ENCODE data around the gene ENPP6.
A peak's percentile ranks its signal among the peaks of the same experiment; 100 is the strongest.

The ENPP6 gene

DNA sequence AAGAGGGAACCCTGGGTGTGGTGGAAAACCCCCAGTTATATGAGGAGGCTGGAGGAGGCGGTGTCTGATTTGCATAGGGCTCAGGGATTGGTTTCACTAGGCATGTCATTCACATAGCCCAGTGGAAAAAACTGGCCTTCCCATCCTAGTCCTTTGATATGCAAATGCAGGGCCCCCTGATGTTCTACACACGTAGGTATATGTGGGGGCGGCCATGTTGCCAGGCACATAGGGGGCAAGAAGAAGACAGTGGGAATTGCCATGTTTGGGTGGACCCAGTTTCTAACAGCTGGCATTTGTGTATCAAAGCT is 34.0 kb upstream of the ENPP6 start:
- TF ChIP-seq GATA2 (IDR thresholded peaks at IDR 0.05; ENCODE audit: low read depth, low read length) (no peak), GATA3 (IDR thresholded peaks at IDR 0.05; ENCODE audit: low read depth, low read length) (no peak)

DNA sequence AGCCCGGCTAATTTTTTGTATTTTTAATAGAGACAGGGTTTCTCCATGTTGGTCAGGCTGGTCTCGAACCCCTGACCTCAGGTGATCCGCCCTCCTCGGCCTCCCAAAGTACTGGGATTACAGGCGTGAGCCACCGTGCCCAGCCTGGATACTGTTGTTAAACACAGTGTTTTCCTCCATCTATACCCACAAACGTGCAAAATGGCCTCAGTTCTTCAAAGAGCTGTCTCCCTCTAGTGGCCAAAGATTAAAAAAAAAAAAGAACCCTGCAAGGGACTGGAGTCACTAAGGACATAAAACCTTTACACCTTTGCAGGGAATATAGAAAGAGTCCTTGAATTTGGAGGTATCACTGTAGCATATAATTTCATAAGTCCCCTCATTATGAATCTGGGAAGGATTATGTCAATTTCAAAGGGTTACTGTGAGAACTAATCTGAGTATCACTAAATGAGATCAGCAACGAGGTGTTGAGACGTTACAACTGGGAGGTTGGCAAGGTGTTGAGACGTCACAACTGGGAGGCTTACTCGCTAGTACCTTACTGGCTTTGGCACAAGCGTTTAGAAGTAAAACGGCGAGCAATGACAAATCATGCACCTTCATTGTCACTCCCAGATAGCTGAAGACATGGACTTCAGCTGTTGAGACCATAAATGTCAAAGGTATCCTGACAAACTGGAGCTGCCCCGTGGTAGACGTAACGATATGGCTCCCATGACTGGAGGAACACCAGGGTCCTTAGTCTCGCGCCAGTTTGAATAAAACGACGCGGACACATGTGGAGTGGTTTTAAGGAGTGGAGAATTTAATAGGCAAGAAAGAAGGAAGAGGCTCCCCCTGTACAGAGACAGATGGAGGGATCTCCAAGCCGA is 33.4 kb upstream of the ENPP6 start:
- TF ChIP-seq GATA3 (IDR thresholded peaks at IDR 0.05; ENCODE audit: low read depth, low read length) (no peak), GATA2 (IDR thresholded peaks at IDR 0.05; ENCODE audit: low read depth, low read length) (no peak)

DNA sequence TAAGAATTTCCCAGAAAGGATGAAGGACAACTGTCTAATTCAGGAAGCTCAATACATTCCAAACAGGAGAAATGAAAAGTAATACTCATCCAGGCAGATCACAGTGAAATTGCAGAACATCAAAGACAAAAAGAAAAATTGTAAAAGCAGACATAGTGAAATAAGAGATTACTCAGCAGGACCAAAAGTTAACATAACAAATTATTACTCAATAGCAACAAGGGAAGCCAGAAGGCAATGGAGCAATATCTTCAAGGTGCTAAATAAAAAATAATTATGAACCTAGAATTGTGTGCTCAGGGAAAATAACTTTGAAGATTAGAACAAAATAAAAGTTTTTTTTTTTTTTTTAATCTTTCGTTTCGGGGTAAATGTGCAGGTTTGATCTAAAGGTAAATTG is 30.5 kb upstream of the ENPP6 start:
- TF ChIP-seq GATA2 (IDR thresholded peaks at IDR 0.05; ENCODE audit: low read depth, low read length) (no peak), GATA3 (IDR thresholded peaks at IDR 0.05; ENCODE audit: low read depth, low read length) (no peak)

DNA sequence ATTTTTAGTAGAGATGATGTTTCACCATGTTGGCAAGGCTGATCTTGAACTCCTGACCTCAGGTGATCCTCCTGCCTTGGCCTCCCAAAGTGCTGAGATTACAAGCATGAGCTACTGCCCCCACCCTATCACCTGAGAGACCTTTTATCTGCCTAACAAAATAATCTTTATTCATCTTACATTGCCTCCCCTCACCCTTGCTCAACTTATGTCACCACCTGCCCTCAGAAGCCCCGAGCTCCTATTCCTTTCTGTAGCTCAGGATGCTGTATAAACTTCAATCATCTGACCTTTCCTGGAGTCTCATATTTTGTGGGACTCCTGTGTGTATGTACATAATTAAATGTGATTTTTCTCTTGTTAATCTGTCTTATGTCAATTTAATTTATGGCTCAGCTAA is 29.7 kb upstream of the ENPP6 start:
- TF ChIP-seq GATA2 (IDR thresholded peaks at IDR 0.05; ENCODE audit: low read depth, low read length), result no peak
- TF ChIP-seq GATA3 (IDR thresholded peaks at IDR 0.05; ENCODE audit: low read depth, low read length), result no peak

DNA sequence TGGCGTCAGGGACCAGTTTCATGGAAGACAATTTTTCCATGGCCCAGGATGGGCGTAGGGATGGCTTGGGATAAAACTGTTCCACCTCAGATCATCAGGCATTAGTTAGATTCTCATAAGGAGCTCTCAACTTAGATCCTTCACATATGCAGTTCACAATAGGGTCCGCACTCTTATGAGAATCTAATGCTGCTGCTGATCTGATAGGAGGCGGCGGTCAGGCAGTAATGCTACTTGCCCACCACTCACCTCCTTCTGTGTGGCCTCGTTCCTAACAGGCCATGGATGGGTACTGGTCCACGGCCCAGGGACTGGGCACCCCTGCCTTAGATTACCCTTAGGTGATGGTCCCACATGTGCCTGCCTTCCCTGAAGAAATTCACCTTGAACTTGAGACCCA is 28.8 kb upstream of the ENPP6 start:
- no peak for TF ChIP-seq GATA2 (IDR thresholded peaks at IDR 0.05; ENCODE audit: low read depth, low read length)

DNA sequence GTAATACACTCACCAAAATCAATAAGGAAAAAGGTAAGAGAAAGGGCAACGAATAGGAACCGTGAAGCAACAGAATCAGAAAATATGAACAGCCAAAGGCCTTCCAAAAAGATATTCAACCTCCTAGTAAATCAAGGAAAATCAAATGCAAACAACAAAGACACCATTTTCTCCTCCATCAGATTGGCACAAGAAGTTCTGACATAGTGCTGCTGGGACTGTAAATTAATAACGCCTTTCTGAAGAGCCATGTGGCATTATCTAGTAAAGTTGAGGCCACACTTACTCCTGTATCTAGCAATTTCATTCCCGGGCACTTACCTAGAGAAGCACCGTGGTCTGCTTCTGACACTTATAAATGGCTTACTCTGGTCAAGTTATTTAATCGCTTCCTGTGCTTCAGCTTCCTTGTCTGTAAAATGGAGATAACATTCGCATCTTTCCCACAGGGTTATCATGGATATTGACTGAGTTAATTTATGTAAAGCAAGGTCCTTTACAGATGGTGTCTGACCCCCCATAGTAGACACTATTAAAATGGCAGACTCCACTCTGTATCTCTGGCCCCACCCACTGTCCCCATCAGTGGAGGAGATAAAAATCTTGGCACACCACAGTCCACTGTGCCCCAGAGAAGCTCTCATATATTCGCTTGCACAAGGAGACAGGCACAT is 20.5 kb upstream of the ENPP6 start:
- TF ChIP-seq GATA3 (IDR thresholded peaks at IDR 0.05; ENCODE audit: low read depth, low read length) (peak; percentile 93), GATA2 (IDR thresholded peaks at IDR 0.05; ENCODE audit: low read depth, low read length) (peak; percentile 95)

DNA sequence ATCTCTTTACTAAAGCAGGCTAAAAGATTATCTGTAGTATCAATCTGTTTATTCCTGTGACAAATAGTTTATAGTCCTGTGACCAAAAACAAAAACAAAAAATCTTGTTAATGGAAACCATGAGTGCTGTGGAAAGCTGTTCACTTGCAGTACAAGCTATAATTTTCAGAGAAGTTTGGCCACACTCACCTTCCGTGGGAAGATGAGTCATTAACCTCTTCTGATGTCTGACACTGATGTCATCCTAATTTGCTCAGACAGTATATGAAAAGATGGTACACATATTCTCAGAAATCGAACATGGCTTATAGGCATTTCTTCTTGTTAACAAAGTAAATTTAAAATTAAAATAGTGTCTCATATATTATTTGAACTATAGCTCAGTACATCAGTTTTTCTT is 19.9 kb upstream of the ENPP6 start:
- no peak for TF ChIP-seq GATA3 (IDR thresholded peaks at IDR 0.05; ENCODE audit: low read depth, low read length)
- TF ChIP-seq GATA2 (IDR thresholded peaks at IDR 0.05; ENCODE audit: low read depth, low read length), result no peak

DNA sequence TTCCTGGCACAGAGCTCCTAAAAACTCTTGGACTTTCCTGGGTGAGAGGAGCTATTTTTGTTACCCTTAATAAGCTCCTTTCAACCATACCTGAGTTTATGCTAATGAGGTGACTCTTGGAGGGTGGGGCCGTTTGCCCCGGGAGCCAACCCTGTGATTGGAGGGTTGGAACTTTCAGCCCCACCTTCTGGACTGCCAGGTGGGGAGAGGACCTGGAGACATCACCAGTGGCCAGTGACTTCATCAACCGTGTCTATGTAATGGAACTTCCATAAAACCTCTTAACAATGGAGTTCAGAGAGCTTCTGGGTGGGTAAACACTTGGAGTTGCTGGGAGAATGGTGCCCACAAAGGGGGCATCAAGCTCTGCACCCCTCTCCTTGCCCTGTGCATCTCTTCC is 17.9 kb upstream of the ENPP6 start:
- no peak for TF ChIP-seq GATA3 (IDR thresholded peaks at IDR 0.05; ENCODE audit: low read depth, low read length)
- no peak for TF ChIP-seq GATA2 (IDR thresholded peaks at IDR 0.05; ENCODE audit: low read depth, low read length)

DNA sequence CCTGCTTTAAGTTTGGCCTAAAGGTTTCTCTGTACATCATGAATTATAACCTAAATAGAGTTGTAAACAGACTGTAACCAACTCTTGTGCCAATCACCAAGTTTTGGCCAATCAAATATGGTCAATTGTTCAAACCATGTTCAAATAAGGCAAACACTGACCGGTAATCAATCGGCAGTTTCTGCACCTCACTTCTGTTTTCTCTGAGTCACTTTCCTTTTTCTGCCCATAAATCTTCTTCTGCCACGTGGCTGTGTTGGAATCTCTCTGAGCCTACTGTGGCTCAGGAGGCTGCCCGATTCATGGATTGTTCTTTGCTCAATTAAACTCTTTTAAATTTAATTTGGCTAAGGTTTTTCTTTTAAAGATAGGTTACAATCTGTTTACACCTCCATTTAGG is 16.5 kb upstream of the ENPP6 start:
- TF ChIP-seq GATA3 (IDR thresholded peaks at IDR 0.05; ENCODE audit: low read depth, low read length) (no peak), GATA2 (IDR thresholded peaks at IDR 0.05; ENCODE audit: low read depth, low read length) (no peak)

DNA sequence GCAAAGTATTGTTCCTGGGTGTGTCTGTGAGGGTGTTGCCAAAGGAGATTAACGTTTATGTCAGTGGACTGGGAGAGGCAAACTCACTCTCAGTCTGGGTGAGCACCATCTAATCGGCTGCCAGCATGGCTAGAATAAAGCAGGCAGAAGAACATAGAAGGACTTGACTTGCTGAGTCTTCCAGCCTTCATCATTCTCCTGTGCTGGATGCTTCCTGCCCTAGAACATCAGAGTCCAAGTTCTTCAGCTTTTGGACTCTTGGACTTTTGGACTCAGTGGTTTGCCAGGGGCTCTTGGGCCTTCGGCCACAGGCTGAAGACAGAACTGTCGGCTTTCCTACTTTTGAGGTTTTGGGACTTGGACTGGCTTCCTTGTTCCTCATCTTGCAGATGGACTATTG is 15.3 kb upstream of the ENPP6 start:
- no peak for TF ChIP-seq GATA2 (IDR thresholded peaks at IDR 0.05; ENCODE audit: low read depth, low read length)
- no peak for TF ChIP-seq GATA3 (IDR thresholded peaks at IDR 0.05; ENCODE audit: low read depth, low read length)

DNA sequence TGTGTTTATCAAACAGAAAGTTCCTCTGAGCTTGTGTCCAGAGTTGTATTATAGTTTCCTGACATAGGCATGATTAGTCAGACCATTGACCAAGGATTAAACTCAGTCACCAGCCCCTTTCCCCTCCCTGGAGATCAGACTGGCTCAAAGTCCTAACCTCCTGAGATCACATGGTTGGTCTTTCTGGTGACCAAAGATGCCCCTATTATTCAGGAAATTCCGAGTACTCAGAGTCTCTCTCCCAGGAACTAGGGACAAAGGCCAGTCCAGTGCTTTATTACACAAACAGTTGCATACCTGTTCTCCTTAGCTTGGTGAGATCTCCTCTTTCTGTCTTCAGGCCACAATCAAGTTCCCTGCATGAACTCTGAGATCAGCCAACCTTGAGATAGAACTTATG is 14.5 kb upstream of the ENPP6 start:
- TF ChIP-seq GATA2 (IDR thresholded peaks at IDR 0.05; ENCODE audit: low read depth, low read length) (no peak), GATA3 (IDR thresholded peaks at IDR 0.05; ENCODE audit: low read depth, low read length) (no peak)

DNA sequence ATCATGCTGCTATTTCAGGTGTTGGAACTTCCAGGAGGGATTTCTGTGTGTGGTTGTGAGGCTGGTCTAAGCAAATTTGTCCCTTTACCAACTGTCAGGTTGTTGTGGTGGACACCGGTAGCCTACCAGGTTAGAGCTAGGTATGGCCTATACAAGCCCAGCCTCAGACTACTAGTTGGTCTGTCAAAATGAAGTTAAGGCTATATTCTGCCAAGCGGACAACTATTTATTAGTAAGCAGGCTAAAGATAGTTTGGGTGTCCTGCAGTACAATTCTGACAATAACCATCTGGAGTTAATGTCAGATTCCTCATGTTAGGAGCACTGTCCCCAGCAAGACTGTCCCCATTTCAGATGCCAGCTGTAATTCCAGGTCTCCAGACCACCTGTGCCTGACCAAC is 13.9 kb upstream of the ENPP6 start:
- TF ChIP-seq GATA3 (IDR thresholded peaks at IDR 0.05; ENCODE audit: low read depth, low read length), result no peak
- no peak for TF ChIP-seq GATA2 (IDR thresholded peaks at IDR 0.05; ENCODE audit: low read depth, low read length)

DNA sequence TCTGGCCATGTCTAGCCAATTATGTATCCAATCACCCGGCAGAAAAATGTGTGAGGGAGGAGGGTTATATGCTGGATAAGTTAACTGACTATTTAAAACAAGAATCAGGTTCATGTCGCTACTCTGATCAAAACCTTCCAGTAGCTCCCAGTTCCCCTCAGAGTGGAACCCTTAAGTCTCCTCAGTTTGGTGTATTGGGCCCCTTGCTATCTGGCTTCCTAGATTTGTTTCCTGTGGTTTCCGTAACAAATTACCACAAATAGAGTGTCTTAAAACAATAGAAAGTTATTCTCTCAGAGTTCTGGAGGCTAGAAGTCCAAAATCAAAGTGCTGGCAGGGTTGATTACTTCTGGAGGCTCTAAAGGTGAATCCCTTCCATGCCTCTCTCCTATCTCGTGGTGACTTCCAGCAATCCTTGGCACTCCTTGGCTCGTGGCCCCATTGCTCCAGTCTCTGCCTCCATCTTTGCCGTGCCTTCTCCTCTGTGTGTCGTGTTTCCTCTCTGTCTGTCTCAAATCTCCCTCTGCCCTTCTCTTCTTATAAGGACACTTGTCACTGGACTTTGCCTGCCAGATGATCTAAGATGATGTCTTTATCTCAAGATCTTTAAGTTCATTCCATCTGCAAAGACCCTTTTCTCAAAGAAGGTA is 10.5 kb upstream of the ENPP6 start:
- TF ChIP-seq GATA3 (IDR thresholded peaks at IDR 0.05; ENCODE audit: low read depth, low read length) (no peak), GATA2 (IDR thresholded peaks at IDR 0.05; ENCODE audit: low read depth, low read length) (no peak)

DNA sequence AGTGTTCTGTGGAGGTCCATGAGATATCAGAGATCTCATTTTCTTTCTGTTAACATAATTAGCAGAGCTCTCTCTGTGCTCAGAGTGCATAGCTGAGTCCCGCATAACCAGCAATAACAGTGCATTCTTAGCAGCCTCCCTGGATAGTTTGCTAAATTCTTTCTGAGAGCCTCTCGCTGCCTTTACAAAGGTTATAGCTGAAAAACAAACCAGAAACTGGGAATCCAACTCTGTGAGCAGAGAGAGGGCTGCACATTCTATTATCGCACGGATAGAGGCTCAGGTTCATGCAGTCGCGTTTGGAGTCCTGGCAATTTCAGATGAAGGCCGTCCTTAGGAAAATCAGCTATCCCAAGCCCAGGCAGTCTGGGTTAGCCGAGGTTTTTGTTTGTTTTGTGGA is 1.2 kb downstream of the ENPP6 start:
- TF ChIP-seq GATA2 (IDR thresholded peaks at IDR 0.05; ENCODE audit: low read depth, low read length), result 0 out of 2 replicates have a peak, but pooled peaks have one; percentile 16
- no peak for TF ChIP-seq GATA3 (IDR thresholded peaks at IDR 0.05; ENCODE audit: low read depth, low read length)
